ENCODE measurements around the gene BABAM2.
A peak's percentile ranks its signal among the peaks of the same experiment; 100 is the strongest.

The BABAM2 gene

DNA sequence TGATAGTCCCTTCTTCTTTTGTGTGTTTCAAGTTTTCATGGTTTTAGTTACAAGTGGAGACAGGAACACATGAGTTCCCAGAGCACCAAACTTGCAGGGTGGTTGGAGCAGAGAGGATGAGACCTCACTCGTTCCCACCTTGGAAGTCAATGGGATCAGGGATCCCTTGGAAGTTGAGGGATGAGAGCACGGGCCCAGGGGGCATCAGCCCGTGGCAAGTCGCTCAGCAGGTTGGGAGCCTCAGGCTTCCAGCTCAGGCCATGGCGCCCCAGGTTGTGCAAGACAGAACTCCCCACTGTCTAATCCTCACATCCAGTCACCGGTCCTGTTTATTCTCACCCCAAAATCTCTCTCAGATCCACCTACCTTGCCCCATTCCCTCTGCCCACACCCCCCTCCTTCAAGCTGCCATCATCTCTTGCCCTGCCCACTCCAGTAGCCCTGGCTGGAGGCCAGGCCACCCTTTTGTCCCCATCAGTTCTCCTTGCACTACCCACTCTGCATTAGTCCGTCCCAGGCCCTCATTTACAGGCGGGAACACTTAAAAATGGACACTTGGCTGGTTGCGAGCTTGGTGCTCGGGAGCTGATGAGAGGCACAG, 464.5 kb downstream of the BABAM2 start:
- DNase-seq = no peak

DNA sequence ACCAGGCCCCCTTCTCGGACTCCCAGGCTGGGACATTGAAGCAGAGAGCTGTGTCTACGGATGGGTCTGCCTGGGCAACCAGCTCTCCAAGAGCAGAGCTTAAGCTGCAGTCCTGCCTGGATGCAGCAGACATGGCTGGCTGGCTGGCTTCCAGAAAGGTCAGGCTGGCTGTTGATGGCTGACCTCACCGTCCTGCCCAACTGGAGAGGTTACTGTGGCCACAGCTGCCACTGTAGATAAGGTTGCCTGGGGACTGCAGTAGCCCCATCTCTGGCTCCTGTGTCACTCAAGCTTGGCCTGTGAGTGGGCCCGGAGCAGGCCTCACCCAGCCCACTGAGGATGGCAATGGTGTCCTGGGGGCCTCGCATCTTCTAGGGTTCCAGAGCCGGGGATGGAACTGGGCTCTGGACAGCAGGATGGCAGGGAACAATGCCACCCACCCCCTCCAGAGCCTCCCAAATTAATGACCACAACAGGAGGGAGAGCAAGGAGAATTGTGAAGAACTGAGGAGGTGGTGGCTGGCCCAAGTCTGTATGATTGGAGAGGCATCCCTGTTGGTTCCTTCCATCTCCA, 465.1 kb downstream of the BABAM2 start:
- no peak for DNase-seq

DNA sequence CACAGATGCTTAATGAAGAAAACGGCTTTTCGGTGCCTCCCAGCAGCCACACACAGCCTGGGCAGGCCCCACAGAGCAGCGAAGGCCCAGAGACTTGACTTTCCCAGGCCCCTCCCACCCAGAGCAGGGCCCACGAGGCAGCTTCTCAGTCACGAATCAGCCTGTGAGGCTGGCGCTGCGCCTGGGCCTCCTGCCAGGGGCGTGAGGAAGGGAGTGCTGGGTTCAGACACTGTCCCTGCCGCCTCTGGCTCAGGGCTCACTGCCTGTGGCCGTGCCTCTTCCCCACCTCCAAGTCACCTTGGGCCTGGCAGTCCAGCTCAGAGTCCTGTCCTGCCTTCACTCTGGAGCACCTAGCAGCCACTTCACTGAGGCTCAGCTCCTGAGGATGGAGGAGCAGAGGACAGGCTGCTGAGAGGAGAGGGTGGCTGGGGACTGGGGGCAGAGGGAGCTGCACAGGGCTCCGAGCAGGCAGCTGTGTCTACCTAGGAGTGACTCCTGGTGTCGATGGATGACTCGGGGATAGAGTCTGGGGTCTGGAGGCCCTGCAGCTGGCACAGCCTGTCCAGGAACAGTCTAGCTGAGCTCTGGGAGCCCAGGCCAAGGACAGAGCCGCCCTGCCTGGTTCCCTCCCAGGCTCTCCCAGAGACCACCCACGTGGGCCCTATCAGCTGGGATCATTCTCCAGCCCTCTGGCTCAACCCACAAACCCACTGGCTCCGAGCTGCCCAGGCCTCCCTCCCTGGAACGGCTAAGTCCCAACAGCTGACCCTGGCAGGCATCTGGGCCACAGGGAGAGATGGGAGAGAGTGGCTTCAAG, 465.8 kb downstream of the BABAM2 start:
- no peak for DNase-seq

DNA sequence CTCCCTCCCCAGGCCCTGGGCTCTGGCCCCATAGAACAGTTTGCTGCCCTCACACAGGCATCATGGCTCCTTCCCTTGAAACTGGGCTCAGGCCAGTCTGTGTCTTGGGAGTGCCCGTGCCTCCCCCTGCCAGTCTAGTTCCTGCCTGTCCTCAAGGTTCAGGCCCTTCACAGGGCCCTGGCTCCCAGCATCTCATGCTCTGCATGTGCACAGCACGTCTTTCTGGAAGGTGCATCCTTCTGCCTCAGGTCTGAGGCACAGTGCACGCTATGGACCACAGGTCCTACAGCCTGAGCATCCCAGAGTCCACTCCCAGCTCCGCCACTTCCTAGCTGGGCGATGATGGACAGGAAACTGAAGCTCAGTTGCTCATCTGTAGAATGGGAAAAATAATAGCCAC, 466.5 kb downstream of the BABAM2 start:
- no peak for DNase-seq

DNA sequence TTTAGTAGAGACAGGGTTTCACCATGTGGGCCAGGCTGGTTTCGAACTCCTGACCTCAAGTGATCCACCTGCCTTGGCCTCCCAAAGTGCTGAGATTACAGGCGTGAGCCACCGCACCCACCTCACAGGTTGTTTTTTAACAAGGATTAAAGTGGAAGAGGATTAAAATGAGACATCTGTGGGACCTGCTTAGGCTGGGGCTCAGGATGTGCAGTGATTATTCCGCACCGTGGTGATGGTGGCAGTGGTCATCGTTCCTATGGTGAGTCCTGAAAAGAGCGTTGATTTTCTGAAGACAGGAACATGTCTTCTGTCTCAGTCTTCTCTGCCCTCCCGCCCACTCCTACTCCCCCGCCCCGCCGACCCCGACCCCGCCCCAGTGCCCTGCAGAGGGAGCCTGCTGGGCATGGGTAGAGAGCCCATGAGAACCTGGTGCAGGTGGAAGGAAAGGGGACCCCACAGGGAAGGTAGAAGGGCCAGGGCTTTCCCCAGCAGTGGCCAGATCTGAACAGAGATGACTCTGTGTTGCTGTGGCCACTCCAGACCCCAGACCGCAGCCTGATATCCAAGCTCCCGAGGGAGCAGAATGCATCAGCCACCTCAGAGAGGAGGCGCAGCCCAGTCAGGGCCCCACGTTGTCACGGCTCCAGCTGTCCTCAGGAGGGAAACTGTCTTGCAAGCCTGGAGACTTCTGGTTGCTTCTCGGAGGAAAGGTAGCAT, 467.6 kb downstream of the BABAM2 start:
- DNase-seq = no peak

DNA sequence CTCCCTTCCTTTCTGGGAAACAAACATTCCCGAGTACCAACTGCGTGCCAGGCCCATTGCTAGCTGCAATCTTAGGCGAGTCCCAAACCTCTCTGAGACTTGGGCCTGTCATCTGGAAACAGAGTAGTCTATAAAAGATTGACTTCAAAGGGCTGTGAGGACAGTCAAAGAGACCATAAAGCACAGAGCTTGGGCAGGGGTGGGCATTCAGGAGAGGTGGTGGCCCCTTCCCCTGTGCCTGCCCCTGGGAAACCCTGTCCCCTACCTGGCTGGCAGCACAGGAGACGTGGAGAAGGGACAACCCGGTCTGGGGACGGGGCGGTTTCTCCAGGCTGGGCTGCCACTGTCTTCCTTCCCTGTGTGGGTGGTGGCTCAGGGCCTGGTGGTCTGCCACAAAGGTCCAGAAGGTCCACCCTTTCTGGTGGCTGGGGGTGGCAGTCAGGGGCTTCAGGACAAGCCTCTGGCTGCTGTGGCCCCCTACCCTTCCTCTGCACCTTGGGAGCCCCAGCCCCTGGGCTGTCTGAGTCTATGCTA, 468.2 kb downstream of the BABAM2 start:
- DNase-seq = no peak

DNA sequence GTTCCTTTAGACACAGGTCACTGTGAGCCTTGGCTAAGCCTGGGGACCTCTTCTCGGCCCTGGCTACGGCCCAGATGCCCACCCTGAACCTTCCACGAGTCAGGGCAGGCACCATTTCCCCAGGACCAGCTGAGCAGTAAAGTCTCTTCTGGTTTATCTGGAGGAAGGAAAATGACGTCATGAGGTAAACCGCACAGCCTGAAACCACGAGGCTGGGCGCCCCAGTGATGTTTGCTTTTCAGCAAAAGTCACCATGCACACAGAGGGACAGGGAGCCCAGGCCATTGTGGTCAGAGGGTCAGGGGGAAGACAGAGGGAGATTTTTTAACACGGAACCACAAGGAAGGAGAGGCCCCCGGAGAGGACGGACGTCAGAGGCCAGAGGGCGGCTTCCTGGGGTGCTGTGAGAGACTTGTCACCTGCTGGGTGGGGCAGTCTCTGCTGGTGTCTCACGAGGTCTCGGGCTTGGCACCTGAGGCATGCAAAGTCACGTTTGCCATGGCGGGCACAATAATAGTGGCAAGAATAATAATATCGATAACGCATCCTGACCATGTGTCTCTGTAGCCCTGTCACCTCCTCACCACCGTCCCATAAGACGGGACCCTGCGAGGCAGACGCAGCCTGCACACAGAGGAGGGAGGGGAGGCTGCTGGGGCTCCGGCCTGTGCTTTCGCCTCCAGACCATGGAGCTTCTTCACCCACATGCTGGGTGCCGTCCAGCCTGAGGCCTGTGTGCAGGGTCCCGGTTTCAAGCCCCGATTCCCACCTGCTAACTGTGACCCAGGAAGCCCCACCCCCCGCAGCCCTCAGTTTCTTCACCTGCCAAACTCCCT, 468.9 kb downstream of the BABAM2 start:
- peak; percentile 81 for DNase-seq

DNA sequence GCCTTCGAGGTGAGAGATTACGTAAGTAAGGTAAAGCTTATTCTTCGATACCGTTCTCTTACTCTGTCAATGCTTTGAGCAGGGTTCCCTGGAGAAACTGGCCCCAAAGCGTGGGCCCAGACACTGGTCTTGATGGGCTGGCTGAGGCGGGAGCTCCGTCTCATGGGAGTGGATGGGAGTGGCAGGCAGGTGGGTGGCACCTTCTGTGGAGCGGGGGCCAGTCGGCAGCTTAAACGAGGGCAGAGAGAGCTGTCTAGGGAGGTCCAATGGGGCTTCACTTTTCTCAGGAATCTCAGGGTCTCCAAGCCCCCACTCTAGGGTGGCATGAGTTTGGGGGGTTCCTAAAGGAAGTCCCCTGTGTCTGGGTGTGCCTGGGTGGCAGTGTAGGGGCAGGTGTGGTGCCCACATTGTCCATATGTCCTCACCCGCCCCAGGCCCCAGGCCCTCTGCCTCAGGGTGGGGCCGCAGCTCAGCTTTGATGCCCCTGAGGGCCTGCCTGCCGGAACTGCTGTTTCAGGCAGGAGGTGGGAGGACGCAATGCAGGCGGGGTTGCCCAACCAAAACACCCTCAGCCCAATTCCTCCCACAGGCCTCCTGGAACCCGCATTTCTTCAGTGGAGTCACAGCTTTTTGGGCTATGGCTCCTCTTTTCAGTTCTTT, 469.7 kb downstream of the BABAM2 start:
- no peak for DNase-seq

DNA sequence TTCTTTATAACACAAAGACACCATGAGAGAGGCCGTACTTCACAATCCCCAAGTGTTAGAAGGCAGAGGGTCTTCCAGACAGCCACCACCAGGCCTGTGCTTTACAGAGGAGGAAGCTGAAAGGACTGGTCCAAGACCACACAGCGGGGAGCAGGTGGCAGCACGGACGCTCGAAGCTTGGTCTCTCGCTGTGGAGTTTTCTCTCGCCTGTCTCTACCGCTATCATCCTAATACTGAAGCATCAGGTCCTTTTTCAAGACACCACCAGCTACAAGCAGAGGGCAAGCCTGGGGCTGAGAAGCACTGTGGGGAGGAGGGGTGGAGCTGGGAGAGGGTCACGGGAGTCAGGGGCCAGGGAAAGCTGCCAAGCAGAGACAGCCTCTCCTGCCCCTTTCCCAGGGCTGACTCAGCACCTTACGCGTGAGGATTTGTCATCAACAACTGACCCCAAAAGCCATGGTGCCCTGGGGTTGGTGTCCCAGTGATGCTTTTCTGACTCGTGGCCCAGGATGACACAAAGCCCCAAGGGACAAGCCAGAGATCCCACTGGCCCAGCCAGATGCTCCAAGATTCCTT, 470.3 kb downstream of the BABAM2 start:
- no peak for DNase-seq

DNA sequence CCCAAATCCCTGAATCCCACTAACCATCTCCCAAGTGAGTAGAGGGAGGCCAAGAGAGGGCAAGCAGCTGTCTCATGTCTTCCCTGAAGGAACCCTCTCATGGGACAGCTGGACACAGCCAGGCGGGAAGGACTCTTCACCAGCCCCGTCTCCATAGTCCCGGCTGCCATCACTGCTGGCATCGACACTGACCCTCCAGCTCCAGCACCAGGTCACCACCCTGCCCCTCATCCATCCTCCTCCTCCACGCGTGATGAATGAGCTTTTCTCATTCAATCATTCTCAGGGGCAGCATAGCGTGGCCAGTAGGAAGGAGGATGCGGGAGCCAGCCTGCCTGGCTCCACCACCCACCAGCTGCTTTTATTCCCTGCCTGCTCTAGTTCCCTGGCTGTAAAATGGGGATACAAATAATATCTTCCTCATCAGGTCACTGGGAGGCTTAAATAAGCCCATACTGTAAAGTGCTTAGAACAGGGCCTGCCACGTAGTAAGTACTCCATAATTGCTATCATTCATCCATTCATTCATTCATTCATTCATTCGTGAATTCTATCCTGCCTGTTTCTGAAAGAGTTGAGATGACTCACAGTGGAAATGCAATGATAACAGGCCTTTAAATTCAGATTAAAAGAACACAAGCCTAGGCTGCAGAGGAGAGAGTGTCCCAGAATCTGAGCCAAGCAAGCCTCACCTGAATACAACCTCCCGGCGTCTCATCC, 471.6 kb downstream of the BABAM2 start:
- DNase-seq = no peak

DNA sequence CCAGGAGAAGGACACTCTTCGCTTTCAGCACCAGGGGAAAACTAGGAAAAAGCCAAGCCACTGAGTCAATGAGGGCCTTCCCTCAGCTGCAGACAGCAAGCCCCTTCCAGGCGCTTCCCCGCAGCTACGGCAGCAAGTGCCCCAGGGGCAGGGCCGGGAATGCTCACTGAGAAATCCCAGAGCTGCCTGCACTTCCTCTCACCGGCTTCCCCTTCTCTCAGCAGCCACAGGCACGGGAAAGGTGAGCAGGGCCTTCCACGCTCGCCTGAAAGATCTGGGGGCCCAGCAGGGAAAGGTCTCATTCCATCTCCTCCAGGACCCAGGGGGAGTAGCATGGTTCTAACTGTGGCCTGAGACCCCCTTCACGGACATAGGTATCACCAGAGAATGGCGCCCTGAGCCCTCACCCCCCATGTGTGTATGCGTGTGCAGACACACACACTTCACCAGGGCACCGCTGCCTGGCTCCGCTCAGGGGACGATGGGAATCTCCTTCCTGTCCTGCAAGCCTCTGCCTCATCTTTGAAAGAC, 472.5 kb downstream of the BABAM2 start:
- DNase-seq = no peak

DNA sequence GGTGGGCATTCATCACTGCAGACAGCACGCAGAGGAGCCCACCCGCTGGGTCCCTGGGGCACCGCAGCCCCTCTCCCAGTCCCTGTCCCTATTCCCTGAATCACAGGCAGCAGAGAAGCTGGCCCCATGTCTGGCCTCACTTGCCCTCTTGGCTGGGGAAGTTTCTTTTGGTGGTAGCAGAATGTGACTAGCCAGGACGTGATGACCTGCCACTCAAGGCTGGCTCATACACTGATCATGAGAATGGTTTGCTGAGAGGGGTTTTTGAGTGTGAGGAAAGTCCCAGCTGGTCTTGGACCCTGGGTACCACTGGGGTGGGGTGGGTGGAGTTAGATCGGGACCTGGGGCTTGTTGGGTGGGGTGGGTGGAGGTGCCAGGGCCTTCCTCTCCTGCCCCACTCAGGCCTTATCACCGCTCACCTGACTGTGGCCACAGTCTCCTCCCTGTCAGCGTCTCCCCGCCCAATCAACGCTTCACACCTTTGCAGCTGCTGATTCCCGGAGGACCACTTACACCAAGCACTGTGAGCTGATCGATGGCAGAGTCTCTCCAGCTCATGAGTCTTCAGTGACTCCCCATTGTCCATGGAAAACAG, 473.3 kb downstream of the BABAM2 start:
- DNase-seq = no peak

DNA sequence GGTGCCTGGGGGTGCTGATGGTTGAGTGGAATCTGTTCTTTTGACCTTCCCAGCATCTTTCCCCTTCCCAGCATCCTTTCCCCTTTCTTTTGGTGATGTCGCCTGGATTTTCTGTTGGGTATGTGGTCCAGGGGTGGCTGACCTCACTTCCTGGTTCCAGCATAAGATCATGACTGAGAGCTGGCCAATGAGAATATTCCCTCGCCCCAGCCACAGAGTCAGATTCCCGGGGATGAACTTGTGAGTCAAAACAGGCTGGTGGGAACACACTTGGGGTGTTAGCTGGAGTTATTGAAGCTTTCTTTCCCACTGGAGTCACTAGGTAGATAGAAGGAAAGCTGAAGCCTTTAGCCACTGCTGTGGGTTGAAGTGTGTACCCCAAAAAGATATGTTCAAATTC, 474.1 kb downstream of the BABAM2 start:
- DNase-seq = no peak

DNA sequence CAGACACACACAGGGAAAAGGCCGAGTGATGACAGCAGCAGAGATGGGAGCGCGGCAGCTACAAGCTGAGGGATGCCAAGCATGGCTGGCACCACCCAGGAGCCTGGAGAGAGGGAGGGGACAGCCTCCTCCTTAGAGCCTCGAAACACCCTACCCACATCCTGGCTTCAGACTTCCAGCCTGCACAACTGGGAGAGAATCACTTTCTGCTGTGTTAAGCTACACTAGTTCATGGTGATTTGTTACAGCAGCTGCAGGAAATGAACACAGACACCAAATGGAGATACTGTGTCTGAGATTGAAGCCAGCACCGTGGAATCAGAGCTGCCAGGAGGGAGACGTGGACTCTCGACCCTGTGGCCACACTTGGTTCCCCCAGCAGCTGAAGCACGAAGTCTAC, 474.6 kb downstream of the BABAM2 start:
- no peak for DNase-seq

DNA sequence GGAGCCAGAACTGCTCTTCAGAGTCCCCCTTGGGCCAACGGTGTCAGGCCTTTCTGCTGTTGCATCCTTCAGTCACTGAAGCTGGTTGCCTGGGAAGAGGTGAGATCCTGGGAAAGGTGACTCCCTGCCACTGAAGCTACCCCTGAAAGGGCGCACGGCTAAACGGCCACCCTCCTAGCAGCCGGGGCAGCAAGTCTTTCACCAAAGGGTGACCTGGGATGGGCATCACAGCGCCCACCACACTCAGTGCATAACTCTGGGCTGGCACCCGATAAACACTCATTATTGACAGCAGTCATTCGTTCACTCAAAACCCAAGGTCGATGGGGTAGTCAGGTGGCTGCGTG, 475.6 kb downstream of the BABAM2 start:
- DNase-seq = no peak

DNA sequence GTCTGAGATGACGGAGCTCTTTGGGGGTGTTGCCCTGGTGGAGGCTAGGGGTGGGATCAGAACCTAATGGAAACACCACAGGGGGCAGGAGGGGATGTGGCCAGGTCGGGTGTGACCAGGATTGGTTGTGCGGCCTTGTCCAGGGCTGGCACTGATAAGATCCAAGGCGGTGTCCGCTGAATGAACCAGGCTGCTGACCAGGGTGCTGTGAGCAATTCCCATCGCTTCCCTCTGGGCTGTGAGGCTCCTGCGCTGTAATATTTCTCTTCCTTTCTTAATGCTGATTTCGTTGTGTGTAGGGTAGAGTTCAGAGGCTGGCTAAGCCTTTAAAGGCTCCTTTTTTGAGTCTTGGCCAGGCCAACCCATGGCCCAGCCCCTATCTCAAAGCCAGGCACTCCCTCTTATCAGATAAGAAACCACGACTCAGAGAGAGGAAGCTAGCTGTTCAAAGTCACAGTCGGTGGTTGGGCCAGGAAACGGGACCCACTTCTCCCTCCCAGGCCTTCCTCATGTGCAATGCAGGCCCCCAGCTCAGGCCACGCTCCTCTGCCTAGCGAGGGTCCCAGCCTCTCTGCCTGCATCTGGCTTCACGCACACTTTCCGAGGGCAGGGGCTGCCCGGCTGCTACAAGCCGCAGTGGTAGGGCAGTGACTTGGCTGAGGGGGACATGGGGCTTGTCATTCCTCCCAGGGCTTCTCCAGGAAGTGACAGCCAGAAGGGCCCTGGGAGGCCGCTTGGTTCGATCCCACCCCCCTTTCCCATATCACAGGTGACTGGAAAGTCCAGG, 476.2 kb downstream of the BABAM2 start:
- DNase-seq = peak; percentile 73

DNA sequence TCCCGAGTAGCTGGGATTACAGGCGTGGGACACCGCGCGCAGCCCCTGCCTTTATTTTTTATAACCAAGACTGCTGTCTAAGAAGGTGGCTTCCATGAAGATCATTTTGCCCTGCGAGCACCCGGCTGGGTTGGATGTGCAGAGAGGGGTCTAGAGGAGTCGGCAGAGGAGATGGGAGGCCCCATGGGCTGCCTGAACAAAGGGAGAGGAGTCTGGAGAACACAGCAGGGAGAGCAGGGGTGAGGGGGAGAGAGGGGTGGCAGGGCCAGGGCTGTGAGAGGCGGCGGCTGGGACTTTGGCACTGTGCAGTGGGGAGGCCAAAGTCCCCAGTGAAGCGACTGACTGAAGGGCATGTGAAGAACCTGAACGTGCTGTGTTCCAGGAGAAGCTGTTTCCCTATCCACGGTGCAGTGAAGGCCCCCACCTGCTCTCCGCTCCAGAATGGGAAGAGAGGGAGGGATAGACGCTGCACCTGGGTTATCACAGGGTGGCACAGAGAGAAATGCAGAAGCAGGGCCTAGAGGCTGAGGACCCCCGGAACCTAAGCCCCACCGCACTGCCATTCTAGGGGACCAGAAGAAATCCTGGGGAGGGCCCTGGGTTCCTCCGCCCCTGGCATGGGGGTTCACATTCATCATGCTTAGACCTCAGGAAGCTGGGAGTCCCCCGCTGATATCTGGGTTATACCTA, 477.3 kb downstream of the BABAM2 start:
- no peak for DNase-seq

DNA sequence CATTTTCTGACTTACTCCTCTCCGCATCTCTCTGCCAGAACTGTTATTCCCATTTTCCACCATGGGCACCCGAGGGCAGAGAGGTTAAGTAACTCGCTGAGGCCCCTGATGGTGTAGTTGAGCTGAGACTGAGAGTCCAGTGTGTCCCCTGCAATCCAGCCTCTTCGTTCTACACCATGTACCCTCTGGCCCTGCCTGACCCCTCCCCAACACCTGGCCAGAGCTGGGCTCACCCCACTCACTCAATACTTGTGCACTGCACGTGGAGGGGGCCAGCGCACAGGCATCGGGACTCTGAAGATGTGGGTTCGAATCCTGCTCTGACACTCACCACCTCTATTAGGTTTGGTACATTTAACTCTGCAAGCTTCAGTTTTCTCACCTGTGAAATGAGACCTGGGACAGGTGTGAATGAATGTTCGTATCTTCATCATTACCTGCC, 477.8 kb downstream of the BABAM2 start:
- no peak for DNase-seq

DNA sequence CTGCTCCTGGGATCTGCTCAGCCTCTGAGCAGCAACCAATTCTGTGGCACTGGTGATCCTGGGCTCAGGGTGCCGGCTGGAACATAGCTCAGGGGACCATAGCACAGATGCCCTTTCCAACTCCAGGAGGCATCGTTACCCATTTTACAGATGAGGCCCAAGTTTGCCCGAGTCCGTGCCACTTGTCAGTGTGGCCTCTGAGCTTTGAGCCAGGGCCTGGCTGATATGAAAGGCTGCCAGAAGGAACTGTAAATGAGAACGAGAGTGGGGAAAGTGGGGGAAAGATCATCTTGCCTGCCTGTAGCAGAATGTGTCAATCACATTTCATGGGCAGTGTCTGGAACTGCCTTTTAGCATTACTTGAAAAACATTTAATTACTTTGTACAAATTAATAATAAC, 478.8 kb downstream of the BABAM2 start:
- DNase-seq = no peak

All from KG1 (cell line).